OCI-LY7 (cell line): ENCODE data around the gene SERPINE1. TPM values are rescaled to one million over a fixed set of nuclear protein-coding genes. Genes with fewer than 3 reads are reported as not detected.

Experiments used
- BruUV-seq: library from RNA; stranded (reverse); fragments of 400-500 nt; replicated peaks from 2 replicates; lab custom pipeline; 2021; lab: Mats Ljungman, UMichigan
- CTCF ChIA-PET: fragments of 300-600 bp; sonication (Branson Sonifier 250); formaldehyde crosslinking; loops from one replicate; lab custom pipeline; 2022; ENCODE audit warnings: antibody characterized with exemption; ENCODE audit not compliant: unreplicated experiment; lab: Charles Lee
- POLR2A ChIA-PET: fragments of 300-600 bp; sonication (Branson Sonifier 250); formaldehyde crosslinking; loops from one replicate; lab custom pipeline; 2022; ENCODE audit warnings: antibody characterized with exemption; lab: Charles Lee
- DNase-seq: peaks from one replicate; pipeline ENCODE4 v3.0.0-alpha.2; 2015; ENCODE audit warnings: low spot score
- H2AFZ ChIP-seq: fragments of 200-600 bp; sonication (generic), shearing (Covaris generic); 2 replicates; pipeline ENCODE4 v1.6.1; 2014; ENCODE audit warnings: mild to moderate bottlenecking, antibody characterized with exemption, low read length, moderate library complexity
- H3K27ac ChIP-seq: fragments of 200-600 bp; sonication (generic); 2 replicates; pipeline ENCODE4 v1.5.1; 2014; ENCODE audit warnings: mixed run types, low read depth, mild to moderate bottlenecking, moderate library complexity, low read length, inconsistent platforms; ENCODE audit not compliant: poor library complexity, severe bottlenecking
- H3K36me3 ChIP-seq: fragments of 200-600 bp; sonication (generic); 2 replicates; pipeline ENCODE4 v1.6.1; 2014; ENCODE audit warnings: mild to moderate bottlenecking, antibody characterized with exemption, low read length, moderate library complexity, mixed read lengths; ENCODE audit not compliant: insufficient read depth
- H3K4me1 ChIP-seq: fragments of 200-600 bp; sonication (generic); 2 replicates; pipeline ENCODE4 v1.5.1; 2014; ENCODE audit warnings: mild to moderate bottlenecking, low read length; ENCODE audit not compliant: insufficient read depth, poor library complexity, severe bottlenecking
- H3K4me2 ChIP-seq: fragments of 200-600 bp; sonication (generic); 2 replicates; pipeline ENCODE4 v1.6.1; 2014; ENCODE audit warnings: mild to moderate bottlenecking, low read length
- H3K4me3 ChIP-seq: fragments of 200-600 bp; sonication (generic); 2 replicates; pipeline ENCODE4 v1.5.1; 2014; ENCODE audit warnings: mild to moderate bottlenecking, low read depth, low read length; ENCODE audit not compliant: poor library complexity, severe bottlenecking
- H3K79me2 ChIP-seq: fragments of 200-600 bp; sonication (generic); 2 replicates; pipeline ENCODE4 v1.6.1; 2016; ENCODE audit warnings: low read depth, mild to moderate bottlenecking, low read length, moderate library complexity, mixed read lengths; ENCODE audit not compliant: insufficient read depth
- H3K9me2 ChIP-seq: fragments of 200-600 bp; sonication (generic); 2 replicates; pipeline ENCODE4 v1.6.1; 2016; ENCODE audit warnings: mild to moderate bottlenecking, low read length, mixed read lengths; ENCODE audit not compliant: insufficient read depth
- H3K9me3 ChIP-seq: fragments of 200-600 bp; sonication (generic); 2 replicates; pipeline ENCODE4 v1.6.1; 2014; ENCODE audit warnings: mild to moderate bottlenecking, mixed run types, low read length, mixed read lengths
- H4K20me1 ChIP-seq: fragments of 200-600 bp; sonication (generic); 2 replicates; pipeline ENCODE4 v1.6.1; 2014; ENCODE audit warnings: mild to moderate bottlenecking, antibody characterized with exemption, low read length, moderate library complexity, mixed read lengths; ENCODE audit not compliant: insufficient read depth
- EZH2phosphoT487 ChIP-seq: fragments of 200-600 bp; sonication (generic); IDR thresholded peaks from 2 replicates; pipeline ENCODE4 v1.6.1; 2018; ENCODE audit warnings: low read depth, borderline replicate concordance, mild to moderate bottlenecking, mixed run types, antibody characterized with exemption, low read length, moderate library complexity, mixed read lengths
- intact Hi-C: fragments of 100-400 bp; cut with micrococcal nuclease; formaldehyde crosslinking; loops from one replicate; pipeline ENCODE4 v1.10.0; 2022; ENCODE audit not compliant: unreplicated experiment
- total RNA-seq, 2 experiments: library from RNA; depleted of rRNA in 1 of 2; stranded (reverse); fragments of >200 nt in 1 of 2; shearing (Covaris generic) in 1 of 2; gene quantifications; 2 replicates each; pipeline ENCODE4 v1.2.3, GENCODE V29; 2014 to 2022
- TF ChIP-seq, protein P1 (sequence below): fragments of 200-600 bp; sonication (generic); conservative IDR thresholded peaks from 2 replicates; pipeline ENCODE4 v1.5.1; 2014; ENCODE audit warnings: mild to moderate bottlenecking, antibody characterized with exemption, low read length, moderate library complexity, mixed read lengths

SERPINE1 gene
- total RNA-seq, 2 experiments from 2014 or later: 0.42 TPM; not detected in 1

DNA sequence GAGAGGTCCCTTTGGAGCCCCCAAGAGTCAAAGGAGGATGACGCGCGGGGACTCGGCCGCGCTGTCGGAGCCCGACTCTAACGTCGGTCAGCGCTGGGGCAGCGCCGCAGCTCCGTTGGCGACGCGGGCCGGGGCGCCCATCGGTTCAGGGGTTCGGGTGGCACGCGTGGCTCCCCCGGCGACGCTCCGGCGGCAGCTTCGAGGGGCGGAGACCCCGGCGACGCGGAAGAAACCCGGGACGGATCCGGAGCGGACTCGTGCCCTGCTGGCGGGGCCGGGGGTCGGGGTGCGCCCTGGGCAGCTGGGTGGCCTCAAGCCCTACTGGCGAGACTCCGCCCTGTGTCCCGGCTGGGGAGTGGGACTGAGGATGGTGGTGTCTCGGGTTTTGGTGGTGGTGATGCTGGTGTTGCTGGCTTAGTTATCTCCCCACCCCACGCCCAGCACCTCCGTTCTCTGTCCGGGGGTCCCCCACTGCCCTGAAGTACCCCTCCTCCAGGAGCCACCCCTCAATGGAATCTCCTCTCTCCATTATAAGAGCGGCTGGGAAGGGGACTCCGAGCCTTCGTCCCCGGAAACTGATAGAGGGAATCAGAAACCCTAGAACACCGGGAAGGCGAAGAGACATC lies 53.3 kb downstream of the SERPINE1 start, which contains the start of gene NAT16:
TSS of gene NAT16 (minus strand) at position 164 of the 626 bp plus-strand sequence. CDS start 5,486 bp downstream, outside the sequence.
- no peak within 1 kb of the TSS for H3K4me2 ChIP-seq
- CTCF ChIA-PET: no interaction called here
- no TSS peak for BruUV-seq

DNA sequence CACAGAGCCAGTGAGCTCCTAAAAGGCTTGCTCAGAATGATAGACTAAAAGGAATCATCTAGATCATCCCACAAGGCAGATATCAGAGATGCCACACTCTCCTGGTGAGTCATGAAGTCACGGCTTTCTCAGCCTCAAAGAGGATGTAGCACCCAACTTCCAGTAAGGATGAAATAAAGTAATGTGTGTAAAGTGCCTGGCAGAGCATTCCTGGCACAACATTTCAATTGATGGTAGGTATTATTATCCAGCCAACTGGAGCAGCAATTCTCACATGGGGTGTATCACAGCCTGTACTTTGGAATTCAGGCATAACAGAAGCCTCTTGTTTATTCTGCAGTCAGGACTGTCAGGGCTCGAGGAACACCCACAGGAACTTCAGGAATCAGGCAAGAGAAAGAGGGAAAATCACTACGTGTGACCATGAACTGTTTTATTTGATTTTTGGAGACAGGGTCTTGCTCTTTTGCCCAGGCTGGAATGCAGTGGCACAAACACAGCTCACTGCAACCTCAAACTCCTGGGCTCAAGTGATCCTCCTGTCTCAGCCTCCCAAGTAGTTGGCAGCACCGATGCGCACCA lies 58.4 kb downstream of the SERPINE1 start:
- H3K4me3 ChIP-seq: no peak overlapping the region
- no peak for TF ChIP-seq EZH2phosphoT487
- TF ChIP-seq, protein P1, sequence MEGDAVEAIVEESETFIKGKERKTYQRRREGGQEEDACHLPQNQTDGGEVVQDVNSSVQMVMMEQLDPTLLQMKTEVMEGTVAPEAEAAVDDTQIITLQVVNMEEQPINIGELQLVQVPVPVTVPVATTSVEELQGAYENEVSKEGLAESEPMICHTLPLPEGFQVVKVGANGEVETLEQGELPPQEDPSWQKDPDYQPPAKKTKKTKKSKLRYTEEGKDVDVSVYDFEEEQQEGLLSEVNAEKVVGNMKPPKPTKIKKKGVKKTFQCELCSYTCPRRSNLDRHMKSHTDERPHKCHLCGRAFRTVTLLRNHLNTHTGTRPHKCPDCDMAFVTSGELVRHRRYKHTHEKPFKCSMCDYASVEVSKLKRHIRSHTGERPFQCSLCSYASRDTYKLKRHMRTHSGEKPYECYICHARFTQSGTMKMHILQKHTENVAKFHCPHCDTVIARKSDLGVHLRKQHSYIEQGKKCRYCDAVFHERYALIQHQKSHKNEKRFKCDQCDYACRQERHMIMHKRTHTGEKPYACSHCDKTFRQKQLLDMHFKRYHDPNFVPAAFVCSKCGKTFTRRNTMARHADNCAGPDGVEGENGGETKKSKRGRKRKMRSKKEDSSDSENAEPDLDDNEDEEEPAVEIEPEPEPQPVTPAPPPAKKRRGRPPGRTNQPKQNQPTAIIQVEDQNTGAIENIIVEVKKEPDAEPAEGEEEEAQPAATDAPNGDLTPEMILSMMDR: no peak
- peaks cover 8% of the 10 kb centered on the region for H3K4me1 ChIP-seq
- no peak overlapping the region for H3K27ac ChIP-seq
- H3K79me2 ChIP-seq: no peaks in the 10 kb centered on the region
- ChIA-PET POLR2A (interaction anchor here (1.7 kb wide), 1 partner anchor 11 kb away, joined by 6 read pairs; no protein-coding TSS in a partner anchor), CTCF (no interaction called here)
- H2AFZ ChIP-seq: no peak overlapping the region
- no peak for DNase-seq
- H3K9me3 ChIP-seq: no peaks in the 10 kb centered on the region
- no peaks in the 10 kb centered on the region for H4K20me1 ChIP-seq
- no peaks in the 10 kb centered on the region for H3K36me3 ChIP-seq
- H3K4me2 ChIP-seq: no peak overlapping the region
- no peaks in the 10 kb centered on the region for H3K9me2 ChIP-seq
- no TSS peak for BruUV-seq
- intact Hi-C loops: no loop called here

More for the DNA sequence above, 53.3 kb downstream of the SERPINE1 start, which contains the start of gene NAT16:
- no peak within 1 kb of the TSS for H2AFZ ChIP-seq
- no peak within 1 kb of the TSS for H3K4me3 ChIP-seq
- H3K79me2 ChIP-seq: no peaks in the 10 kb centered on the region
- H3K36me3 ChIP-seq: no peaks in the 10 kb centered on the region
- TF ChIP-seq, protein P1: no peak
- no peak for TF ChIP-seq EZH2phosphoT487
- H3K27ac ChIP-seq: no peak within 1 kb of the TSS
- no peaks in the 10 kb centered on the region for H3K9me2 ChIP-seq
- intact Hi-C loops: no loop called here
- POLR2A ChIA-PET: no interaction called here
- peaks cover 8% of the 10 kb centered on the region for H3K4me1 ChIP-seq
- no peaks in the 10 kb centered on the region for H3K9me3 ChIP-seq
- H4K20me1 ChIP-seq: no peaks in the 10 kb centered on the region
- no peak for DNase-seq

GRCh38 chr7:101186194-101186593 lies 59.3 kb downstream of the SERPINE1 start:
- Histone ChIP-seq H3K79me2 (no peaks in the 10 kb centered on the region), H3K4me2 (no peak overlapping the region), H3K4me1 (peaks cover 8% of the 10 kb centered on the region), H3K4me3 (no peak overlapping the region), H3K9me2 (no peaks in the 10 kb centered on the region), H3K36me3 (no peaks in the 10 kb centered on the region), H4K20me1 (no peaks in the 10 kb centered on the region), H2AFZ (no peak overlapping the region), H3K27ac (no peak overlapping the region), H3K9me3 (no peaks in the 10 kb centered on the region)
- CTCF ChIA-PET: no interaction called here
- TF ChIP-seq, protein P1: no peak
- TF ChIP-seq EZH2phosphoT487: no peak
- BruUV-seq: no TSS peak
- intact Hi-C loops: no loop called here
- no peak for DNase-seq
- POLR2A ChIA-PET: no interaction called here
